ENCODE measurements around the gene SNCAIP.

GRCh38 chr5:122465031-122465577 is 153.1 kb downstream of the SNCAIP start:
- TF ChIP-seq EZH2 (IDR thresholded peaks at IDR 0.05; ENCODE audit: insufficient read depth, poor library complexity, severe bottlenecking) (no peak), EZH2phosphoT487 (IDR thresholded peaks at IDR 0.05; ENCODE audit: insufficient read depth, low read depth) (no peak)

Data from GM23248 (cell line).